ENCODE results near the gene NPAS3.

DNA sequence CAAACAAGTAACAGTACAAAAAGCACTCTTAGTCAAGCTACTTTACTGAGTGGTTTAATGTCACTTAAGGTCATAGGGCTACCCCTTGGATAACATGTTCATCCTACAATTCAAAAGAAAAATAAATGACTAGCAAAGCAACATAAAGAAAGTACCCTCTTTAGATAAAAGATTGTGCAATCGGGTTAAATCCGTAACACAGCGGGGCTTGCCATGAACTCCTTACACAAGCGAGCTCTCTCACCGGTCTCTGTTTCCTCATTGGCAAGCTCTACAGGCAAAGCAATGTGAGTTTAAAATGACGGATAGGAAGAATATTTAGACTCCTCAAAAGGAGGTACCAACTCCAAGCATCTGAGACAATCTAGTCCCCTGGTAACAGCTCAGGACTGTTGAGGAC lies 871.6 kb downstream of the NPAS3 start:
- TF ChIP-seq, protein P1, sequence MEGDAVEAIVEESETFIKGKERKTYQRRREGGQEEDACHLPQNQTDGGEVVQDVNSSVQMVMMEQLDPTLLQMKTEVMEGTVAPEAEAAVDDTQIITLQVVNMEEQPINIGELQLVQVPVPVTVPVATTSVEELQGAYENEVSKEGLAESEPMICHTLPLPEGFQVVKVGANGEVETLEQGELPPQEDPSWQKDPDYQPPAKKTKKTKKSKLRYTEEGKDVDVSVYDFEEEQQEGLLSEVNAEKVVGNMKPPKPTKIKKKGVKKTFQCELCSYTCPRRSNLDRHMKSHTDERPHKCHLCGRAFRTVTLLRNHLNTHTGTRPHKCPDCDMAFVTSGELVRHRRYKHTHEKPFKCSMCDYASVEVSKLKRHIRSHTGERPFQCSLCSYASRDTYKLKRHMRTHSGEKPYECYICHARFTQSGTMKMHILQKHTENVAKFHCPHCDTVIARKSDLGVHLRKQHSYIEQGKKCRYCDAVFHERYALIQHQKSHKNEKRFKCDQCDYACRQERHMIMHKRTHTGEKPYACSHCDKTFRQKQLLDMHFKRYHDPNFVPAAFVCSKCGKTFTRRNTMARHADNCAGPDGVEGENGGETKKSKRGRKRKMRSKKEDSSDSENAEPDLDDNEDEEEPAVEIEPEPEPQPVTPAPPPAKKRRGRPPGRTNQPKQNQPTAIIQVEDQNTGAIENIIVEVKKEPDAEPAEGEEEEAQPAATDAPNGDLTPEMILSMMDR (IDR thresholded peaks at IDR 0.05 in 8 of 11, conservative IDR thresholded peaks at IDR 0.05 in 3 of 11), result no peak
- no peak for TF ChIP-seq POLR2AphosphoS5 (IDR thresholded peaks at IDR 0.05)
